Measurements from ENCODE around the gene MOSMO.

Gene MOSMO

GRCh38 chr16:22007509-22008214 lies at the start of gene MOSMO:
TSS of gene MOSMO (plus strand) at chr16:22008111. CDS start at chr16:22008302, 191 bp downstream.
- peak; percentile 67 for DNase-seq (ENCODE audit: low read depth, low spot score)

- no peak for DNase-seq (ENCODE audit: low read depth, low spot score)
These were observed 48.9 kb upstream of the MOSMO start for GRCh38 chr16:21959050-21959449.

- DNase-seq (ENCODE audit: low read depth, low spot score) = no peak
These were observed 45.4 kb upstream of the MOSMO start for GRCh38 chr16:21962475-21962874.

- DNase-seq (ENCODE audit: low read depth, low spot score) = no peak
These were observed 44.0 kb upstream of the MOSMO start for GRCh38 chr16:21963887-21964286.

GRCh38 chr16:21964353-21964752 lies 43.6 kb upstream of the MOSMO start:
- no peak for DNase-seq (ENCODE audit: low read depth, low spot score)

- DNase-seq (ENCODE audit: low read depth, low spot score) = no peak
These were observed 36.1 kb upstream of the MOSMO start for GRCh38 chr16:21971856-21972255.

- DNase-seq (ENCODE audit: low read depth, low spot score) = no peak
These were observed 34.0 kb upstream of the MOSMO start for GRCh38 chr16:21973945-21974344.

- DNase-seq (ENCODE audit: low read depth, low spot score) = no peak
These were observed 27.9 kb upstream of the MOSMO start for GRCh38 chr16:21980032-21980431.

GRCh38 chr16:21982108-21982507 lies 25.8 kb upstream of the MOSMO start:
- DNase-seq (ENCODE audit: low read depth, low spot score) = no peak

- DNase-seq (ENCODE audit: low read depth, low spot score) = no peak
These were observed 23.8 kb upstream of the MOSMO start for GRCh38 chr16:21984062-21984461.

GRCh38 chr16:21985524-21985923 lies 22.4 kb upstream of the MOSMO start:
- no peak for DNase-seq (ENCODE audit: low read depth, low spot score)

GRCh38 chr16:21986692-21987246 lies 21.1 kb upstream of the MOSMO start:
- peak; percentile 10 for DNase-seq (ENCODE audit: low read depth, low spot score)

GRCh38 chr16:21987498-21987897 lies 20.4 kb upstream of the MOSMO start:
- DNase-seq (ENCODE audit: low read depth, low spot score) = no peak

GRCh38 chr16:21989133-21989532 lies 18.8 kb upstream of the MOSMO start:
- no peak for DNase-seq (ENCODE audit: low read depth, low spot score)

GRCh38 chr16:21989751-21990150 lies 18.2 kb upstream of the MOSMO start:
- DNase-seq (ENCODE audit: low read depth, low spot score) = no peak

GRCh38 chr16:21990381-21990944 lies 17.4 kb upstream of the MOSMO start:
- DNase-seq (ENCODE audit: low read depth, low spot score) = no peak

GRCh38 chr16:21991621-21992020 lies 16.3 kb upstream of the MOSMO start:
- DNase-seq (ENCODE audit: low read depth, low spot score) = no peak

GRCh38 chr16:21994856-21995465 lies 12.9 kb upstream of the MOSMO start:
- peak; percentile 21 for DNase-seq (ENCODE audit: low read depth, low spot score)

- DNase-seq (ENCODE audit: low read depth, low spot score) = no peak
These were observed 10.8 kb upstream of the MOSMO start for GRCh38 chr16:21996923-21997696.

GRCh38 chr16:21997697-21998480 lies 10.0 kb upstream of the MOSMO start:
- no peak for DNase-seq (ENCODE audit: low read depth, low spot score)

GRCh38 chr16:22001591-22001990 lies 6.3 kb upstream of the MOSMO start:
- no peak for DNase-seq (ENCODE audit: low read depth, low spot score)

Measured in ELF-1 (cell line).